Glutamatergic neuron (in vitro differentiated cells): ENCODE data around the gene MT1A. TPM values are rescaled to one million over a fixed set of nuclear protein-coding genes. Genes with fewer than 3 reads are reported as not detected.

Experiments
- DNase-seq: peaks from one replicate; pipeline ENCODE4 v3.0.0; 2022
- H3K27ac Mint-ChIP-seq: one replicate; pipeline ENCODE4 v1.8.0; 2020; ENCODE audit warnings: mild to moderate bottlenecking, mixed read lengths, inconsistent platforms; ENCODE audit not compliant: unreplicated experiment
- H3K27me3 Mint-ChIP-seq: one replicate; pipeline ENCODE4 v1.8.0; 2020; ENCODE audit warnings: mild to moderate bottlenecking, moderate library complexity, mixed read lengths, inconsistent platforms; ENCODE audit not compliant: unreplicated experiment
- H3K36me3 Mint-ChIP-seq: one replicate; pipeline ENCODE4 v1.8.0; 2020; ENCODE audit warnings: mild to moderate bottlenecking, mixed read lengths, inconsistent platforms; ENCODE audit not compliant: unreplicated experiment
- H3K4me1 Mint-ChIP-seq: one replicate; pipeline ENCODE4 v1.8.0; 2020; ENCODE audit warnings: mild to moderate bottlenecking, low read depth, mixed read lengths, inconsistent platforms; ENCODE audit not compliant: unreplicated experiment
- H3K4me3 Mint-ChIP-seq: one replicate; pipeline ENCODE4 v1.8.0; 2020; ENCODE audit warnings: mild to moderate bottlenecking, mixed read lengths, inconsistent platforms; ENCODE audit not compliant: unreplicated experiment
- H3K9me3 Mint-ChIP-seq: one replicate; pipeline ENCODE4 v1.8.0; 2020; ENCODE audit warnings: mild to moderate bottlenecking, moderate library complexity, mixed read lengths, inconsistent platforms; ENCODE audit not compliant: unreplicated experiment
- total RNA-seq: library from RNA; stranded (reverse); fragmentation: NEBNext Ultra II Directional; extraction: Animal tissue kit (Norgen Biotek cat#: 25700); gene quantifications from one replicate; pipeline ENCODE4 v1.2.1, GENCODE V29; 2021; ENCODE audit not compliant: unreplicated experiment
- TF ChIP-seq, protein P1 (sequence below): fragments of 200-600 bp; sonication (generic); IDR thresholded peaks from one replicate; pipeline ENCODE4 v1.5.0; 2021; ENCODE audit not compliant: partially characterized antibody, unreplicated experiment

The MT1A gene
- total RNA-seq, 1 donor from 2014 or later: not detected

GRCh38 chr16:56625943-56626654, 12.4 kb upstream of the MT1A start:
- H3K36me3 Mint-ChIP-seq: no peaks in the 10 kb centered on the region
- peaks cover 19% of the 10 kb centered on the region for H3K27me3 Mint-ChIP-seq
- H3K4me3 Mint-ChIP-seq: peak overlapping the region; percentile 80
- H3K4me1 Mint-ChIP-seq: peaks cover 4% of the 10 kb centered on the region
- TF ChIP-seq, protein P1, sequence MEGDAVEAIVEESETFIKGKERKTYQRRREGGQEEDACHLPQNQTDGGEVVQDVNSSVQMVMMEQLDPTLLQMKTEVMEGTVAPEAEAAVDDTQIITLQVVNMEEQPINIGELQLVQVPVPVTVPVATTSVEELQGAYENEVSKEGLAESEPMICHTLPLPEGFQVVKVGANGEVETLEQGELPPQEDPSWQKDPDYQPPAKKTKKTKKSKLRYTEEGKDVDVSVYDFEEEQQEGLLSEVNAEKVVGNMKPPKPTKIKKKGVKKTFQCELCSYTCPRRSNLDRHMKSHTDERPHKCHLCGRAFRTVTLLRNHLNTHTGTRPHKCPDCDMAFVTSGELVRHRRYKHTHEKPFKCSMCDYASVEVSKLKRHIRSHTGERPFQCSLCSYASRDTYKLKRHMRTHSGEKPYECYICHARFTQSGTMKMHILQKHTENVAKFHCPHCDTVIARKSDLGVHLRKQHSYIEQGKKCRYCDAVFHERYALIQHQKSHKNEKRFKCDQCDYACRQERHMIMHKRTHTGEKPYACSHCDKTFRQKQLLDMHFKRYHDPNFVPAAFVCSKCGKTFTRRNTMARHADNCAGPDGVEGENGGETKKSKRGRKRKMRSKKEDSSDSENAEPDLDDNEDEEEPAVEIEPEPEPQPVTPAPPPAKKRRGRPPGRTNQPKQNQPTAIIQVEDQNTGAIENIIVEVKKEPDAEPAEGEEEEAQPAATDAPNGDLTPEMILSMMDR: no peak
- DNase-seq: no peak
- no peaks in the 10 kb centered on the region for H3K9me3 Mint-ChIP-seq
- H3K27ac Mint-ChIP-seq: no peak overlapping the region

GRCh38 chr16:56626685-56627084, 11.8 kb upstream of the MT1A start:
- peaks cover 19% of the 10 kb centered on the region for H3K27me3 Mint-ChIP-seq
- H3K4me1 Mint-ChIP-seq: peaks cover 4% of the 10 kb centered on the region
- no peaks in the 10 kb centered on the region for H3K36me3 Mint-ChIP-seq
- TF ChIP-seq, protein P1: no peak
- no peak for DNase-seq
- peaks cover 3% of the 10 kb centered on the region for H3K9me3 Mint-ChIP-seq
- no peak overlapping the region for H3K27ac Mint-ChIP-seq
- no peak overlapping the region for H3K4me3 Mint-ChIP-seq

- Mint-ChIP-seq H3K4me3 (no peak overlapping the region), H3K27me3 (peaks cover 25% of the 10 kb centered on the region), H3K9me3 (peaks cover 5% of the 10 kb centered on the region), H3K36me3 (no peaks in the 10 kb centered on the region), H3K27ac (no peak overlapping the region), H3K4me1 (peaks cover 11% of the 10 kb centered on the region)
- DNase-seq: no peak
- TF ChIP-seq, protein P1: no peak
Measured at GRCh38 chr16:56628486-56629350, 9.7 kb upstream of the MT1A start.

GRCh38 chr16:56629531-56629930, 8.9 kb upstream of the MT1A start:
- Mint-ChIP-seq H3K4me1 (peaks cover 11% of the 10 kb centered on the region), H3K27ac (no peak overlapping the region), H3K4me3 (no peak overlapping the region)

More at GRCh38 chr16:56629531-56629930, 8.9 kb upstream of the MT1A start:
- Mint-ChIP-seq H3K36me3 (no peaks in the 10 kb centered on the region), H3K27me3 (peaks cover 31% of the 10 kb centered on the region), H3K9me3 (peaks cover 5% of the 10 kb centered on the region)
- TF ChIP-seq, protein P1: no peak
- no peak for DNase-seq
